Panc1 (cell line): ENCODE data around the gene KIAA1671. TPM values are rescaled to one million over a fixed set of nuclear protein-coding genes. Genes with fewer than 3 reads are reported as not detected.

Source experiments
- ATAC-seq: fragments of 200-7000 bp; cut with Tn5 transposase; 2 replicates; pipeline ENCODE4 v1.9.1; 2020; ENCODE audit warnings: mild to moderate bottlenecking, moderate library complexity
- BruUV-seq: library from RNA; stranded (reverse); fragments of 400-500 nt; replicated peaks from 2 replicates; lab custom pipeline; 2021; lab: Mats Ljungman, UMichigan
- CTCF ChIA-PET: fragments of 300-600 bp; sonication (Branson Sonifier 250); formaldehyde crosslinking; loops from one replicate; lab custom pipeline; 2022; ENCODE audit warnings: antibody characterized with exemption; lab: Charles Lee
- POLR2A ChIA-PET: fragments of 300-600 bp; sonication (Branson Sonifier 250); formaldehyde crosslinking; loops from one replicate; lab custom pipeline; 2022; ENCODE audit warnings: antibody characterized with exemption; lab: Charles Lee
- DNase-seq: peaks from one replicate; pipeline ENCODE4 v3.0.0-alpha.2; 2010; ENCODE audit warnings: low read depth, low spot score
- H3K27ac ChIP-seq: 2 replicates; pipeline ENCODE4 v1.5.1; 2011; ENCODE audit warnings: mild to moderate bottlenecking, low read length, inconsistent platforms
- H3K27me3 ChIP-seq: fragments of 200-500 bp; sonication (Bioruptor generic); 2 replicates; pipeline ENCODE4 v1.6.0; 2014; ENCODE audit warnings: low read length, inconsistent platforms; ENCODE audit not compliant: control insufficient read depth, insufficient read depth
- H3K36me3 ChIP-seq: fragments of 200-500 bp; sonication (Bioruptor generic); 2 replicates; pipeline ENCODE4 v1.5.1; 2014; ENCODE audit warnings: inconsistent platforms, mild to moderate bottlenecking, low read length, moderate library complexity; ENCODE audit not compliant: control insufficient read depth, insufficient read depth
- H3K4me1 ChIP-seq: 2 replicates; pipeline ENCODE4 v1.5.1; 2011; ENCODE audit warnings: inconsistent platforms, mild to moderate bottlenecking, low read length, moderate library complexity; ENCODE audit not compliant: control insufficient read depth, insufficient read depth
- H3K4me3 ChIP-seq, 2 experiments: 2 replicates each; pipeline ENCODE4 v1.5.1; 2011 to 2012; ENCODE audit warnings: low read depth in 2 of 2, low read length in 2 of 2, mild to moderate bottlenecking in 2 of 2, inconsistent platforms in 1 of 2, moderate library complexity in 1 of 2
- H3K9me3 ChIP-seq: fragments of 200-500 bp; sonication (Bioruptor generic); 2 replicates; pipeline ENCODE4 v1.5.1; 2014; ENCODE audit warnings: low read depth, mild to moderate bottlenecking, inconsistent platforms, low read length, moderate library complexity; ENCODE audit not compliant: control insufficient read depth, insufficient read depth
- POLR2AphosphoS5 ChIP-seq: IDR thresholded peaks from 2 replicates; pipeline ENCODE4 v1.6.1; 2012; ENCODE audit warnings: mild to moderate bottlenecking, low read depth, low read length, moderate library complexity
- SIN3A ChIP-seq: IDR thresholded peaks from 2 replicates; pipeline ENCODE4 v1.6.1; 2012; ENCODE audit warnings: low read depth, mild to moderate bottlenecking, low read length, moderate library complexity, borderline replicate concordance; ENCODE audit not compliant: insufficient read depth
- TCF7L2 ChIP-seq: IDR thresholded peaks from 2 replicates; pipeline ENCODE4 v1.6.1; 2011; ENCODE audit warnings: mild to moderate bottlenecking, low read depth, low read length, inconsistent platforms
- in situ Hi-C: cut with HindIII; loops from 2 replicates; pipeline ENCODE4 v1.10.0; 2016; ENCODE audit warnings: low sequenced_read_pairs, low pct_unique_long_range_greater_than_20kb
- intact Hi-C: fragments of 100-400 bp; cut with micrococcal nuclease; formaldehyde crosslinking; loops from one replicate; pipeline ENCODE4 v1.10.0; 2022; ENCODE audit not compliant: unreplicated experiment
- total RNA-seq: library from RNA; stranded (reverse); gene quantifications from one replicate; pipeline ENCODE4 v1.2.1, GENCODE V29; 2021; ENCODE audit not compliant: unreplicated experiment
- TF ChIP-seq, protein P1 (sequence below), 2 experiments: IDR thresholded peaks; 2 replicates each; pipeline ENCODE4 v1.6.1; 2011 to 2012; ENCODE audit warnings: low read depth in 2 of 2, control low read depth in 1 of 2, low read length in 1 of 2, mild to moderate bottlenecking in 1 of 2, moderate library complexity in 1 of 2; ENCODE audit not compliant: insufficient read depth in 1 of 2
- TF ChIP-seq, protein P2 (sequence below): fragments of 450-650 bp; IDR thresholded peaks from 2 replicates; pipeline ENCODE4 v1.5.1; 2017; ENCODE audit warnings: mild to moderate bottlenecking

Gene KIAA1671
- total RNA-seq, 1 experiment from 2014 or later: 48.1 TPM

DNA sequence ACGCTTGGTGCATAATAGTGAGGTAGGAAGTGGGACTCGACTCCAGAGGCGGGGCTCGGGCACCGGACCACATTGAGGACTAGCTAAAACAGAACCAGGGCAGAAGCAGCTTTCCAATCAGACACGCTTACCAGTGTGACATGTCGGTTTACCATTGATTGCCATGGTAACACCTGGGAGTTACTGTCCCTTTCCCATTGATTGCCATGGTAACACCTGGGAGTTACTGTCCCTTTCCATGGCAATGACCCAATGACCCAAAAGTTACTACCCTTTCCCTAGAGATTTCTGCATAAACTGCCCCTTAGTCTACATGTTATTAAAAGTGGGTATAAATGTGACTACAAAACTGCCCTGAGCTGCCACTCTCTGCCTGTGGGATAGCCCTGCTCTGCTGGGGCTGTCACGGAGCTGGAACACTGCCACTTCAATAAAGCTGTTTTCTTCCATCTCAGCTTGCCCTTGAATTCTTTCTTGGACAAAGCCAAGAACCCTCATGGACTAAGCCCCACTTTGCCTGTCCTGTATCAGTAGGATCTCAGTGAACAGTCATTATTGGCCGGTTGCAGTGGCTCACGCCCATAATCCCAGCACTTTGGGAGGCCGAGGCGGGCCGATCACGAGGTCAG lies 169.7 kb downstream of the KIAA1671 start:
- CTCF ChIA-PET: no interaction called here
- H3K27me3 ChIP-seq: no peaks in the 10 kb centered on the region
- DNase-seq (no peak), ATAC-seq (no peak)
- no TSS peak for BruUV-seq
- in situ Hi-C loops: no loop called here
- H3K4me3 ChIP-seq: no peak overlapping the region
- intact Hi-C loops: no loop called here
- H3K27ac ChIP-seq: no peak overlapping the region
- POLR2A ChIA-PET: no interaction called here
- no peak for TF ChIP-seq SIN3A
- no peak for TF ChIP-seq TCF7L2
- TF ChIP-seq, protein P1, sequence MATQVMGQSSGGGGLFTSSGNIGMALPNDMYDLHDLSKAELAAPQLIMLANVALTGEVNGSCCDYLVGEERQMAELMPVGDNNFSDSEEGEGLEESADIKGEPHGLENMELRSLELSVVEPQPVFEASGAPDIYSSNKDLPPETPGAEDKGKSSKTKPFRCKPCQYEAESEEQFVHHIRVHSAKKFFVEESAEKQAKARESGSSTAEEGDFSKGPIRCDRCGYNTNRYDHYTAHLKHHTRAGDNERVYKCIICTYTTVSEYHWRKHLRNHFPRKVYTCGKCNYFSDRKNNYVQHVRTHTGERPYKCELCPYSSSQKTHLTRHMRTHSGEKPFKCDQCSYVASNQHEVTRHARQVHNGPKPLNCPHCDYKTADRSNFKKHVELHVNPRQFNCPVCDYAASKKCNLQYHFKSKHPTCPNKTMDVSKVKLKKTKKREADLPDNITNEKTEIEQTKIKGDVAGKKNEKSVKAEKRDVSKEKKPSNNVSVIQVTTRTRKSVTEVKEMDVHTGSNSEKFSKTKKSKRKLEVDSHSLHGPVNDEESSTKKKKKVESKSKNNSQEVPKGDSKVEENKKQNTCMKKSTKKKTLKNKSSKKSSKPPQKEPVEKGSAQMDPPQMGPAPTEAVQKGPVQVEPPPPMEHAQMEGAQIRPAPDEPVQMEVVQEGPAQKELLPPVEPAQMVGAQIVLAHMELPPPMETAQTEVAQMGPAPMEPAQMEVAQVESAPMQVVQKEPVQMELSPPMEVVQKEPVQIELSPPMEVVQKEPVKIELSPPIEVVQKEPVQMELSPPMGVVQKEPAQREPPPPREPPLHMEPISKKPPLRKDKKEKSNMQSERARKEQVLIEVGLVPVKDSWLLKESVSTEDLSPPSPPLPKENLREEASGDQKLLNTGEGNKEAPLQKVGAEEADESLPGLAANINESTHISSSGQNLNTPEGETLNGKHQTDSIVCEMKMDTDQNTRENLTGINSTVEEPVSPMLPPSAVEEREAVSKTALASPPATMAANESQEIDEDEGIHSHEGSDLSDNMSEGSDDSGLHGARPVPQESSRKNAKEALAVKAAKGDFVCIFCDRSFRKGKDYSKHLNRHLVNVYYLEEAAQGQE (IDR thresholded peaks at IDR 0.05; ENCODE audit: insufficient read depth in 1 of 2, low read depth in 2 of 2, low read length in 1 of 2): no peak
- TF ChIP-seq, protein P2, sequence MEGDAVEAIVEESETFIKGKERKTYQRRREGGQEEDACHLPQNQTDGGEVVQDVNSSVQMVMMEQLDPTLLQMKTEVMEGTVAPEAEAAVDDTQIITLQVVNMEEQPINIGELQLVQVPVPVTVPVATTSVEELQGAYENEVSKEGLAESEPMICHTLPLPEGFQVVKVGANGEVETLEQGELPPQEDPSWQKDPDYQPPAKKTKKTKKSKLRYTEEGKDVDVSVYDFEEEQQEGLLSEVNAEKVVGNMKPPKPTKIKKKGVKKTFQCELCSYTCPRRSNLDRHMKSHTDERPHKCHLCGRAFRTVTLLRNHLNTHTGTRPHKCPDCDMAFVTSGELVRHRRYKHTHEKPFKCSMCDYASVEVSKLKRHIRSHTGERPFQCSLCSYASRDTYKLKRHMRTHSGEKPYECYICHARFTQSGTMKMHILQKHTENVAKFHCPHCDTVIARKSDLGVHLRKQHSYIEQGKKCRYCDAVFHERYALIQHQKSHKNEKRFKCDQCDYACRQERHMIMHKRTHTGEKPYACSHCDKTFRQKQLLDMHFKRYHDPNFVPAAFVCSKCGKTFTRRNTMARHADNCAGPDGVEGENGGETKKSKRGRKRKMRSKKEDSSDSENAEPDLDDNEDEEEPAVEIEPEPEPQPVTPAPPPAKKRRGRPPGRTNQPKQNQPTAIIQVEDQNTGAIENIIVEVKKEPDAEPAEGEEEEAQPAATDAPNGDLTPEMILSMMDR: no peak
- no peak for TF ChIP-seq POLR2AphosphoS5
- H3K4me1 ChIP-seq: peaks cover 11% of the 10 kb centered on the region
- H3K36me3 ChIP-seq: no peaks in the 10 kb centered on the region
- no peaks in the 10 kb centered on the region for H3K9me3 ChIP-seq

DNA sequence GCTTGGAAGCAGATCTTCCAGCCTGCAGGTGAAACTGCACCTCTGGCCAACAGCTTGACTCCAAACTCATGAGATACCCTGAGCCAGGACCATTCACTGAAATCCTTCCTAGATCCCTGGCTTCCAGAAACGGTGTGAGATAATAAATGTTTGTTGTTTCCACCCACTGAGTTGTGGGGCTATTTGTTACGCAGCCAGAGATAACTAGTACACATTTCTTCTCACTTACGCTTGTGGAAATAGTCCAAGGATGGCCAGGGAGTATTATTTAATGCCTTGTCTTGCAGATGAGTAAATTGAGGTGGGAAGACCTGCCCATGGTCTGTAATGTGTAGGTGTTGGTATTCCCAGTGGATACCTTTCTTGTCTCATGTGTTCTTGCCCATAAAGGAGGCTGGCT lies 171.2 kb downstream of the KIAA1671 start:
- Histone ChIP-seq H3K9me3 (no peaks in the 10 kb centered on the region), H3K36me3 (no peaks in the 10 kb centered on the region), H3K27ac (no peak overlapping the region), H3K4me1 (peaks cover 11% of the 10 kb centered on the region), H3K27me3 (no peaks in the 10 kb centered on the region), H3K4me3 (no peak overlapping the region)
- CTCF ChIA-PET: no interaction called here
- TF ChIP-seq, protein P2: no peak
- TF ChIP-seq, protein P1 (IDR thresholded peaks at IDR 0.05; ENCODE audit: insufficient read depth in 1 of 2, low read depth in 2 of 2, low read length in 1 of 2): no peak
- no peak for TF ChIP-seq TCF7L2
- intact Hi-C loops: no loop called here
- no TSS peak for BruUV-seq
- ATAC-seq (no peak), DNase-seq (no peak)
- POLR2A ChIA-PET: no interaction called here
- in situ Hi-C loops: no loop called here
